Right renal cortex interstitium (tissue), 3 donors: ENCODE measurements around the gene ALB. TPM values are rescaled to one million over a fixed set of nuclear protein-coding genes. Genes with fewer than 3 reads are reported as not detected.
"Not testable (repeated sequence)": the region's sequence is repeated elsewhere in the genome, so short reads cannot be mapped to it uniquely, and the experiment has no call there.

ENCODE experiments used
- DNase-seq, 3 donors: peaks; one replicate each; pipeline ENCODE4 v3.0.0-alpha.2; 2013; ENCODE audit warnings: low read depth in 3 of 3, low spot score in 2 of 3
- polyA plus RNA-seq, 3 donors: library from polyadenylated mRNA; unstranded; fragments of 120-200 nt; gene quantifications; one replicate each; pipeline ENCODE4 v1.2.1, GENCODE V29; 2013; ENCODE audit not compliant: insufficient read length in 3 of 3

ALB gene
- polyA plus RNA-seq: 10 to 100 TPM in 2 of 3 donors, 1 to 10 TPM in 1; 2.2 to 34.9 (median 19.2) TPM

- DNase-seq: no peak
Observed at GRCh38 chr4:73404042-73404441, at the start of gene ALB. Gene ALB, plus strand, starts transcription at chr4:73404287. Its CDS starts 41 bp downstream, at chr4:73404328.

- DNase-seq: not testable (repeated sequence)
Observed at GRCh38 chr4:73357174-73357573, 46.9 kb upstream of the ALB start.

DNA sequence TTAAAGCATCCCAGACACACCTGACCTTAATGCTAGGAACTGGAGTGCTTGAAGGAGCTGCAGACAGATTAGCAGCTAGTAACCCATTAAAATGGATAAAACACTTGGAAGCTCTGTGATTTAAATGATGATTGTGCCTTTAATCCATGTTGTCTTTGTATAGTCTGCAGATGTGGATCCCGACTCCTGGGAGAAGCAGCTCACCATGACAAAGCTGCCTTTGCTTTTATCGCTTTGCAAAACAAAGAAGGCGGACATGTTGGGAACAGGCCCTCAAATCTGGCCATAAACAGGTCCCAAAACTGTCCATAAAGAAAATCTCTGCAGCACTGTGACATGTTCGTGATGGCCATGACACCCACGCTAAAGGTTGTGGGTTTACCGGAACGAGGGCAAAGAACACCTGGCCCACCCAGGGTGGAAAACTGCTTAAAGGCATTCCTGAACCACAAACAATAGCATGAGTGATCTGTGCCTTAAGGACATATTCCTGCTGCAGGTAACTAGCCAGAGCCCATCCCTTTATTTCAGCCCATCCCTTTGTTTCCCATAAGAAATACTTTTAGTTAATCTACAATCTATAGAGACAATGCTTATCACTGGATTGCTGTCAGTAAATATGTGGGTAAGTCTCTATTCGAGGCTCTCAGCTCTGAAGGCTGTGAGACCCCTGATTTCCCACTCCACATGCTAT is 34.4 kb upstream of the ALB start:
- DNase-seq: not testable (repeated sequence)

GRCh38 chr4:73375328-73375741 is 28.8 kb upstream of the ALB start:
- no peak for DNase-seq

GRCh38 chr4:73376251-73376650 is 27.8 kb upstream of the ALB start:
- DNase-seq: no peak

GRCh38 chr4:73376976-73377375 is 27.1 kb upstream of the ALB start:
- DNase-seq: no peak

DNA sequence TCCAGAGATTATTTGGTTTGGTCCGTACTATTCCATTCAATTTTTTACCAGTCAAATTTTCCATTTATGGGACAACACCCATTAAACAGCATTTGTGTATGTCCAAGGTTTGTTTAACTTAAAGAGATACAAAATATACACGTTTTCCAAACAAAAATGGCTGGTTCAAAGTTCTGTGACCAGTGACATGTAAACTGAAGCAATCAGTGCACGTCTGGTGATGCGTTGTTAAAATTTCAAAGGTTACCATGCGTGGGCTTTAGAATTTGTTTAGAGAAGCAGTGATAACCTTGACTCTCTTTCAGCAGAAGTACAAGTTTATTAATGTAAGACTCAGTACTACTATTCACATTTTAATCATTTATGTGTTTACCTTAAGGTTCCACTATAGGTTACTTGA is 25.2 kb upstream of the ALB start:
- no peak for DNase-seq

DNA sequence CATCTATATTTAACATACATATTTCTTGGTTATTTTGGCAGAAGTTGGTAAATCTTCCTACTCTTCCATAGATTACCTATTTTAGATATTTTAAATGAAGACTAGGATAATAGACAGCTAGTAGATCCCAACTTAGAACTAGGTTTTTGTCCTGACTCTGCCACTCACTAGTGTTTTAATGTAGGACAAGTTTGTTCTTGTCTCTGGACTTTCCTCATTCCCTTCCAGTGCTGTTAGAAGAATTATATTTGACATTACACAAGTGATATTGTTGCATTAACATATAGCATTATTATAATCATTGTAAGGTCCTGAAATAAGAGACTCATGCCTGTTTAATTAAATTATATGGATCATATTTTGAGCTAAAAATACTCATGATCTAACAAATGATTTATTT is 24.1 kb upstream of the ALB start:
- no peak for DNase-seq

DNA sequence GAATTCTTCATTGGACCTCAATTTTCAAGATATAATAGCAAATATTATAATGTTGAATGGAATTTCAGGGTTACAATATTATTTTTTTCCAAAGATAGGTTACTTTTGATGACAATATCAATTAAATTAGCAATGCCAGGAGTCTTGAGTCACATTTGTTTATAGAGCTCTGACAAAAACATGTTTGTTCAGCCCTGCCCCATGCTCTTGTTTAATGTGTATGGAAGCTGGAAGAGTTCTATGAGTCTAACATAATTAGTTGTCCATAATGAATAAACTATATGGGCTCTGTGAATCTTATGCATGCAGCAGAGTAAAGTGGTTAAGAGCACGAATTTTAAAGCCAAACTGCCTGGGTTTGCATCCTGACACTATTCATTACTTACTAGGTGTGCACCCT is 22.9 kb upstream of the ALB start:
- no peak for DNase-seq

DNA sequence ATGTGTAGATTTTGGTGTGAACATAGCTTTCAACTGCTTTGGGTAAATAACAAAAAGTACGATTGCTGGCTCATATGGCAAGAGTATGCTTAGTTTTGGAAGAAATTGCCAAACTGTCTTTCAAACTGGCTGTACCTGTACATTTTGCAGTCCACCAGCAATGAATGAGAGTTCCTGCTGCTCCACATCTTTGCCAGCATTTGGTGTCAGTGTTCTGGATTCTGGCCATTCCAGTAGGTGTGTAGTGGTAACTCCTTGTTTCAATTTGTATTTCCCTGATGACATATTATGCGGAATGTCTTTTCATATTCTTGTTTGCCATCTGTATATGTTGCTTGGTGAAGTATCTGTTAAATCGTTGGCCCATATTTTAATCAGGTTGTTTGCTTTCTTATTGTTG is 20.6 kb upstream of the ALB start:
- no peak for DNase-seq

- DNase-seq: no peak
Observed at GRCh38 chr4:73387552-73387951, 16.5 kb upstream of the ALB start.

DNA sequence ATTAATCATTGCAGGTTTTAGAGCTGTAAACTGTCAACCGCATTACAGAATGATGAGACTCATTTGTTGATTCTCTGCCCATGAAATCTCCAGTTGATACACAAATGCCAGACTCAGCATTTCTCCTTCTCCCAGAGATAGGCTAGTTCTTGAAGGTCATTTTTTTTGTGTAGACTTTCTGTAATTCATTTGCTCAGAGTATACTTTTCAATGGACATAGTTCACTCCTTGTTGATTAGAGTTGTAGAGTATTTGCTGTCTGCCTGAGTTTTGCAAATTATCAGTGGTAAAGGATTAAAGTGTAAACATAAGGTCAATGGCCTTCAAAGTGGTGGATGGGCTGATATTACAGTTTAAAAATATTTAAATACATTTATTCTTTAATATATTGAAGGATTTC is 15.2 kb upstream of the ALB start:
- DNase-seq: no peak

GRCh38 chr4:73389663-73390062 is 14.4 kb upstream of the ALB start:
- DNase-seq: not testable (repeated sequence)

DNA sequence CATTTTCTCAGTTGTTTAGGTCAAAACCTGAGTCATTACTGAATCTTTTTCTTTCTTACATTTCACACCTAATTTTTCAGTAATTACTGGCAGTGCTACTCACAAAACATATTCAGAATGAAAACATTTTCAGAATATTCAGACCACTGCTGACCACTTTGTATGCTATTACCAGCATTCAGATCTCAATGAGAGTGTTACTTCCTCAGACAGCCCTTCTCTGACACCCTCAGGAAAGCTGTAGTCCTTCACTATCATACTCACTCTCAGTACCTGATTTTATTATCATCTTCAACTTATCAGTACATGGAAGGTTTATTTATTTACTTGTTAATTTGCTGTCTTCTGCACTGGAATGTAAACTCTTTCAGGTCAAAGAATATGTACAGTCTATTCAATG is 12.3 kb upstream of the ALB start:
- no peak for DNase-seq

GRCh38 chr4:73392936-73393335 is 11.2 kb upstream of the ALB start:
- no peak for DNase-seq

DNA sequence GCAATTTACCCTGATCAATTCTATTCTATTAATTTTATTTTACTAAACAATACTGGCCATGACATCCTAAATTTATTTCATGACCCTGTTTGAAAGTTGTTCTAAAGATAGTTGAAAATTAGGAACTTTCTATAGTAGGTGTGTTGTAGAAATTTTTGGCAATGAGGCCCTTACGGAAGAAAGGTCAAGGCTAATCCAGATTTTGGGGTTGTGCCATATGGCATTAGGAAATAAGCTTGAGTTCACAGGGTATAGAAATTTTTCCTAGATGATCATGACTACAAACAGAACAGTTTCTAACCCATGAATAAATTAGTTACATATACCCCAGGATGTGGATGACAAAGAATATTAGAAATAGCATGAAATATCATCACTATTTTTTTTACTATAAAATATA is 7.8 kb upstream of the ALB start:
- no peak for DNase-seq

DNA sequence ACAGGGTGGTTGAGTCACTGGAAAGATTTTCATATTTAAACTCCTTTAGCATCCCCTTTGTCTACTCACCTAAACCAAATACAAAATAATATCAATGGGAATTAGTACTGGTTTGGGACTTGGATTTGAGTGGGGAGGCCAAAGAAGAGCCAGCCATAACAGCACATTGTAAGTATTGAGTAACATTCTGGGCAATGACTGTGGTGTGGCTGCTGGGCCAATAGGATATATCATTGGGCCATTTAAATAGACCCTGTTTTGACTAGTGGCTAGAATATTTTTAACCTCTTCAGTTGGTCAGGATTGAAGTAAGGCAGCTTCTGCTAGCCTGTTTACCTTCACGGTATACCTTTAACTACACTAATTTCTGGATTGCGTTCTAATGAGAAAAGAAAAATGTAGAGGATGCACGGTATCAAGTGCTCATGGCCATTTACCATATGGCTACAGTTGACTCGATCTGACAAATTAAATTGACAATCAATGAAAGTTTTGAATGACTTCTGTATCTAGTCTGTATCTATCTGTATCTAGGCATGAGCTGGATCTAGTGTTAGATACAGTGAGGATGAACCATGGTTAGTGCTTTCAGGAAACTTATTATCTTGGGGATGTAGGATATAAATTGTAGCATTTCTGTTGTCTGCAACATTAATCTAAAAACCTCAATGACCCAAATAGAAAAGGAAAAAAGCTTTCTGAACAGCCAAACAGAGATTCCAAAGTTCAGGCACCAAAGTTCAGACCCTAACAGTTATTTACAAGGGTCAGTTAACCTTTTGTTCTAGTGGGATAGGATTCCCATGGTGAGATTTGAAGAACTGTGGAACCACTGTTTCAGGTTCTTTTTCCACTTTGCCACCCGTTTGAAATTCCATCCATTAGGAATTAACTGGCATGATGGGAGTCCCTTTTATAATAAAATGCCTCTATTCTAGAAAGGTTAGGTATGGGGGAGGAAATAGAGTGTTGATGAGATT is 6.8 kb upstream of the ALB start:
- no peak for DNase-seq

GRCh38 chr4:73401412-73401811 is 2.7 kb upstream of the ALB start:
- no peak for DNase-seq

- DNase-seq: no peak
Observed at GRCh38 chr4:73404457-73404856, 370 bp downstream of the ALB start.

DNA sequence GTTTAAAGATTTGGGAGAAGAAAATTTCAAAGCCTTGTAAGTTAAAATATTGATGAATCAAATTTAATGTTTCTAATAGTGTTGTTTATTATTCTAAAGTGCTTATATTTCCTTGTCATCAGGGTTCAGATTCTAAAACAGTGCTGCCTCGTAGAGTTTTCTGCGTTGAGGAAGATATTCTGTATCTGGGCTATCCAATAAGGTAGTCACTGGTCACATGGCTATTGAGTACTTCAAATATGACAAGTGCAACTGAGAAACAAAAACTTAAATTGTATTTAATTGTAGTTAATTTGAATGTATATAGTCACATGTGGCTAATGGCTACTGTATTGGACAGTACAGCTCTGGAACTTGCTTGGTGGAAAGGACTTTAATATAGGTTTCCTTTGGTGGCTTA is 1.1 kb downstream of the ALB start:
- DNase-seq: no peak

DNA sequence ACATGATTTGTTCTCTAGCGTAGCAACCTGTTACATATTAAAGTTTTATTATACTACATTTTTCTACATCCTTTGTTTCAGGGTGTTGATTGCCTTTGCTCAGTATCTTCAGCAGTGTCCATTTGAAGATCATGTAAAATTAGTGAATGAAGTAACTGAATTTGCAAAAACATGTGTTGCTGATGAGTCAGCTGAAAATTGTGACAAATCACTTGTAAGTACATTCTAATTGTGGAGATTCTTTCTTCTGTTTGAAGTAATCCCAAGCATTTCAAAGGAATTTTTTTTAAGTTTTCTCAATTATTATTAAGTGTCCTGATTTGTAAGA is 2.4 kb downstream of the ALB start:
- no peak for DNase-seq

DNA sequence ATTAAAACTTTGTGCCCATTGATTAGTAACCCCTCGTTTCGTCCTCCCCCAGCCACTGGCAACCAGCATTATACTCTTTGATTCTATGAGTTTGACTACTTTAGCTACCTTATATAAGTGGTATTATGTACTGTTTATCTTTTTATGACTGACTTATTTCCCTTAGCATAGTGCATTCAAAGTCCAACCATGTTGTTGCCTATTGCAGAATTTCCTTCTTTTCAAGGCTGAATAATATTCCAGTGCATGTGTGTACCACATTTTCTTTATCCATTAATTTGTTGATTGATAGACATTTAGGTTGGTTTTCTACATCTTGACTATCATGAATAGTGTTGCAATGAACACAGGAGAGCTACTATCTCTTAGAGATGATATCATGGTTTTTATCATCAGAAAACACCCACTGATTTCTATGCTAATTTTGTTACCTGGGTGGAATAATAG is 3.2 kb downstream of the ALB start:
- no peak for DNase-seq
